Gastroesophageal sphincter (tissue), 4 donors: ENCODE results near the gene LDAF1. TPM values are rescaled to one million over a fixed set of nuclear protein-coding genes. Genes with fewer than 3 reads are reported as not detected.

Experiments used
- ATAC-seq: fragments of 150-250 bp; one replicate; pipeline ENCODE4 v1.9.1; 2016; ENCODE audit warnings: mild to moderate bottlenecking, moderate library complexity
- H3K27ac ChIP-seq, 4 donors: fragments of 200-600 bp; sonication (generic) in 3 of 4; 1 replicate in 3 of 4; 2 replicates in 1 of 4; pipeline ENCODE4 v1.5.1; 2016 to 2019
- H3K27me3 ChIP-seq: fragments of 200-600 bp; sonication (generic); one replicate; pipeline ENCODE4 v1.5.1; 2019
- H3K36me3 ChIP-seq, 2 donors: fragments of 200-600 bp; sonication (generic); one replicate each; pipeline ENCODE4 v1.5.1; 2019; ENCODE audit warnings: control low read depth in 1 of 2
- H3K4me1 ChIP-seq, 3 donors: fragments of 200-600 bp; sonication (generic); 1 replicate in 2 of 3; 2 replicates in 1 of 3; pipeline ENCODE4 v1.5.1; 2016 to 2019; ENCODE audit warnings: control low read depth in 2 of 3
- H3K4me3 ChIP-seq, 2 donors: fragments of 200-600 bp; sonication (generic); one replicate each; pipeline ENCODE4 v1.5.1; 2019; ENCODE audit warnings: mild to moderate bottlenecking in 1 of 2, moderate library complexity in 1 of 2
- H3K9me3 ChIP-seq, 3 donors: fragments of 200-600 bp; sonication (generic); one replicate each; pipeline ENCODE4 v1.5.1; 2017 to 2019; ENCODE audit warnings: control low read depth in 2 of 3
- CTCF ChIP-seq, 4 experiments: fragments of 200-600 bp in 2 of 4; fragments of 450-650 bp in 2 of 4; sonication (generic) in 1 of 4; IDR thresholded peaks; one replicate each; pipeline ENCODE4 v1.5.1; 2017 to 2019; ENCODE audit warnings: antibody characterized with exemption in 4 of 4, mild to moderate bottlenecking in 2 of 4, moderate library complexity in 2 of 4
- EP300 ChIP-seq: sonication (generic); formaldehyde crosslinking; IDR thresholded peaks from one replicate; pipeline ENCODE4 v1.6.1; 2017; ENCODE audit warnings: antibody characterized with exemption, mild to moderate bottlenecking
- POLR2A ChIP-seq, 2 donors: fragments of 450-650 bp; IDR thresholded peaks; one replicate each; pipeline ENCODE4 v1.6.1; 2017; ENCODE audit warnings: antibody characterized with exemption in 2 of 2, mild to moderate bottlenecking in 2 of 2, moderate library complexity in 1 of 2
- POLR2AphosphoS5 ChIP-seq: sonication (generic); formaldehyde crosslinking; IDR thresholded peaks from one replicate; pipeline ENCODE4 v1.6.1; 2017; ENCODE audit warnings: antibody characterized with exemption
- WGBS, 2 donors: methylation state at CpG; one replicate each; pipeline ENCODE4 v1.1.5; 2018; ENCODE audit warnings: low coverage in 1 of 2; 5-methylcytosine and 5-hydroxymethylcytosine counted together
- total RNA-seq, 4 donors: library from RNA; depleted of rRNA; stranded (reverse); fragments of >200 nt; gene quantifications; one replicate each; pipeline ENCODE4 v1.1.0, GENCODE V29; 2016

LDAF1 gene
- total RNA-seq, 4 donors from 2014 or later, result 126 to 170 (median 143) TPM

- Histone ChIP-seq H3K27me3 (peaks cover 26% of the 10 kb centered on the region), H3K4me3 (no peak overlapping the region), H3K27ac (no peak overlapping the region), H3K9me3 (no peaks in the 10 kb centered on the region), H3K36me3 (no peaks in the 10 kb centered on the region), H3K4me1 (no peaks in the 10 kb centered on the region)
- WGBS, 2 donors, result 79 to 93% methylated on average over 2 to 5 of the region's 9 CpGs
- no peak for ATAC-seq
- no peak for TF ChIP-seq POLR2A (IDR thresholded peaks at IDR 0.05)
These were observed 65.3 kb downstream of the LDAF1 start for GRCh38 chr16:21223787-21224186.

GRCh38 chr16:21224800-21225199 is 66.3 kb downstream of the LDAF1 start:
- no peak for ATAC-seq
- Histone ChIP-seq H3K27me3 (peaks cover 19% of the 10 kb centered on the region), H3K4me1 (no peaks in the 10 kb centered on the region), H3K4me3 (no peak overlapping the region), H3K36me3 (no peaks in the 10 kb centered on the region), H3K9me3 (no peaks in the 10 kb centered on the region), H3K27ac (no peak overlapping the region)
- TF ChIP-seq EP300 (no peak), POLR2A (IDR thresholded peaks at IDR 0.05) (no peak), POLR2AphosphoS5 (no peak), CTCF (IDR thresholded peaks at IDR 0.05) (no peak)
- WGBS, 2 donors, result 57% methylated on average over 2 of the region's 2 CpGs; no CpG with 5 or more reads in 1 of the 2 donors

- Histone ChIP-seq H3K4me1 (no peaks in the 10 kb centered on the region), H3K9me3 (no peaks in the 10 kb centered on the region), H3K4me3 (no peak overlapping the region), H3K27me3 (peaks cover 17% of the 10 kb centered on the region), H3K27ac (no peak overlapping the region), H3K36me3 (no peaks in the 10 kb centered on the region)
- TF ChIP-seq CTCF (IDR thresholded peaks at IDR 0.05) (no peak), POLR2AphosphoS5 (no peak), EP300 (no peak), POLR2A (IDR thresholded peaks at IDR 0.05) (no peak)
- ATAC-seq, result no peak
These were observed 68.3 kb downstream of the LDAF1 start for GRCh38 chr16:21226749-21227148.

GRCh38 chr16:21227866-21228265 is 69.4 kb downstream of the LDAF1 start:
- Histone ChIP-seq H3K4me1 (no peaks in the 10 kb centered on the region), H3K27ac (no peak overlapping the region), H3K36me3 (no peaks in the 10 kb centered on the region), H3K27me3 (peaks cover 23% of the 10 kb centered on the region), H3K4me3 (no peak overlapping the region), H3K9me3 (no peaks in the 10 kb centered on the region)
- no peak for ATAC-seq
- TF ChIP-seq POLR2A (IDR thresholded peaks at IDR 0.05) (no peak), CTCF (IDR thresholded peaks at IDR 0.05) (no peak), EP300 (no peak), POLR2AphosphoS5 (no peak)

- Histone ChIP-seq H3K9me3 (no peaks in the 10 kb centered on the region), H3K36me3 (no peaks in the 10 kb centered on the region), H3K27ac (no peak overlapping the region), H3K4me3 (no peak overlapping the region), H3K27me3 (peaks cover 23% of the 10 kb centered on the region), H3K4me1 (no peaks in the 10 kb centered on the region)
- ATAC-seq, result no peak
- TF ChIP-seq POLR2A (IDR thresholded peaks at IDR 0.05), result no peak
- 33 to 71% methylated on average over 1 to 2 of the region's 2 CpGs for WGBS, 2 donors
These were observed 69.9 kb downstream of the LDAF1 start for GRCh38 chr16:21228361-21228872.

Other genes starting within 250 kb of the LDAF1 start
- gene DNAH3, start 7.8 kb upstream of the LDAF1 start, total RNA-seq, result under 1 TPM in 2 of 4 donors, not detected in 2; 0.13 to 0.15 TPM
- not detected for gene ZP2, start 52.9 kb downstream of the LDAF1 start, total RNA-seq
- gene ANKS4B, start 75.0 kb downstream of the LDAF1 start, total RNA-seq, result not detected
- under 1 TPM in 2 of 4 donors, not detected in 2; 0.27 to 0.79 TPM for gene CRYM, start 119.6 kb downstream of the LDAF1 start, total RNA-seq